ENCODE data around the gene CPA4. TPM values are rescaled to one million over a fixed set of nuclear protein-coding genes. Genes with fewer than 3 reads are reported as not detected.

Gene CPA4
- total and polyA plus RNA-seq, 2 experiments from 2014 or later: not detected

GRCh38 chr7:130363026-130363847, 70.3 kb downstream of the CPA4 start (continued):
- TF ChIP-seq REST (IDR thresholded peaks at IDR 0.05; ENCODE audit: unreplicated experiment) (no peak), EZH2 (IDR thresholded peaks at IDR 0.05; ENCODE audit: low read depth, unreplicated experiment) (no peak)

- Histone ChIP-seq H4K20me1 (replicated peaks; ENCODE audit: insufficient read depth) (no peaks in the 10 kb centered on the region), H3K27ac (ENCODE audit: low read depth) (no peak overlapping the region), H3K79me2 (replicated peaks; ENCODE audit: insufficient read depth) (no peaks in the 10 kb centered on the region), H2AFZ (no peak overlapping the region), H3K9me2 (ENCODE audit: insufficient read depth) (no peaks in the 10 kb centered on the region), H3K27me3 (ENCODE audit: insufficient read depth) (no peaks in the 10 kb centered on the region), H3K4me1 (ENCODE audit: insufficient read depth) (peaks cover 5% of the 10 kb centered on the region; the same call in 1 of the 2 replicates), H3F3A (replicated peaks; ENCODE audit: low read depth) (no peaks in the 10 kb centered on the region), H3K36me3 (ENCODE audit: insufficient read depth) (no peaks in the 10 kb centered on the region), H3K4me3 (no peak overlapping the region), H3K4me2 (no peak overlapping the region)
- Mint-ChIP-seq H3K36me3 (ENCODE audit: low read depth) (peaks cover 11% of the 10 kb centered on the region; the same call in 2 of the 3 replicates), H3K27ac (no peak overlapping the region), H3K4me3 (no peak overlapping the region), H3K9me3 (peaks cover 17% of the 10 kb centered on the region), H3K27me3 (ENCODE audit: insufficient read depth, low read depth, poor library complexity) (peaks cover 10% of the 10 kb centered on the region), H3K4me1 (peaks cover 20% of the 10 kb centered on the region)
- ATAC-seq (no peak), DNase-seq (ENCODE audit: low spot score) (no peak)
- no peak for TF ChIP-seq ZNF114 (CRISPR knock-in tag; IDR thresholded peaks at IDR 0.05)
- TF ChIP-seq ZNF331 (CRISPR knock-in tag; IDR thresholded peaks at IDR 0.05; ENCODE audit: low read depth): no peak
- TF ChIP-seq REST (IDR thresholded peaks at IDR 0.05; ENCODE audit: unreplicated experiment): no peak
- no peak for TF ChIP-seq JUNB (IDR thresholded peaks at IDR 0.05; ENCODE audit: unreplicated experiment)
These were observed 71.5 kb downstream of the CPA4 start for GRCh38 chr7:130364451-130364850.

Data from GM23338 (cell line).